Right cardiac atrium (tissue), 5 donors: ENCODE results near the gene SPATA17. TPM values are rescaled to one million over a fixed set of nuclear protein-coding genes. Genes with fewer than 3 reads are reported as not detected.

Experiments
- ATAC-seq, 2 donors: fragments of 200-7000 bp; cut with Tn5 transposase; one replicate each; pipeline versions ENCODE4 v1.8.0 to v1.9.1; 2020; ENCODE audit warnings: moderate library complexity in 2 of 2, mild to moderate bottlenecking in 1 of 2
- DNase-seq, 3 donors: peaks; one replicate each; pipeline ENCODE4 v3.0.0-alpha.2; 2020
- H3K27ac ChIP-seq: one replicate; pipeline ENCODE4 v1.5.1; 2013; ENCODE audit warnings: mild to moderate bottlenecking, low read length, control low read depth, moderate library complexity
- H3K27me3 ChIP-seq: one replicate; pipeline ENCODE4 v1.6.1; 2013; ENCODE audit not compliant: control insufficient read depth, insufficient read depth
- H3K4me1 ChIP-seq: one replicate; pipeline ENCODE4 v1.6.1; 2013; ENCODE audit warnings: low read length; ENCODE audit not compliant: control insufficient read depth, insufficient read depth
- H3K4me3 ChIP-seq: one replicate; pipeline ENCODE4 v1.5.1; 2013; ENCODE audit warnings: low read length, control low read depth
- H3K9me3 ChIP-seq: one replicate; pipeline ENCODE4 v1.6.1; 2013; ENCODE audit warnings: low read length; ENCODE audit not compliant: control insufficient read depth
- WGBS: extraction: QIAGEN DNeasy Blood & Tissue Kit; methylation state at CpG from one replicate; pipeline ENCODE4 v1.1.7; 2013; 5-methylcytosine and 5-hydroxymethylcytosine counted together
- intact Hi-C, 4 donors: fragments of 100-400 bp; cut with DNase I; formaldehyde crosslinking; loops; one replicate each; pipeline versions ENCODE4 v1.11.0 to v1.14.0; 2022 to 2023
- polyA plus RNA-seq: library from polyadenylated mRNA; stranded (reverse); fragments of 200-250 nt; gene quantifications from one replicate; pipeline ENCODE4 v1.2.3, GENCODE V29; 2013
- total RNA-seq, 4 donors: library from RNA; stranded (reverse); fragmentation: NEBNext Ultra II Directional; extraction: Animal tissue kit (Norgen Biotek cat#: 25700); gene quantifications; one replicate each; pipeline ENCODE4 v1.2.1, GENCODE V29; 2021
- donor health status: healthy with polysubstance abuse.
- donor health status: DM: no; HTN: yes; CAD: no.
- donor health status: DM: no; HTN: no; CAD: no.
- donor health status: DM: no; HTN: yes; CAD: no; lungs with severe emphysema.
- donor health status: DM: yes; HTN: yes; CAD: no.

Gene SPATA17
- total and polyA plus RNA-seq, 5 donors: 0.62 to 2.5 (median 1.3) TPM

DNA sequence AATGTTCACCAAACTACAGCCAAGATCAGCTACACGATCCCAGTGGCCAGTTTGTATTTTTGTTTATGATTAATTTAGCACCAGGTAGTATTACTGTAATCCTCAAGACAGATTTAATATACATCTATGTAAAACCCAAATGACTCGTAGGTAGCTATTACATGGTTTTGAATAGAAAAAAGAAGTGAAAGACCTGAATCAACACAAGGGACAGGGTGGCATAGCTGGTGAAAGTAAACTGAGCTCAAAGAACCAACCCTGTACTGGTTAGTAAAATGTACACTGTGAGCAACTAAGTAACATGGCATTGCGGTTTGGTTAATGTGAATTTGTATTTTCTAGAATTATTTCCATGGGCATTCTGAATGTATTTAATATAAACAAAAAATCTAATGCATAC is 9.1 kb upstream of the SPATA17 start:
- intact Hi-C loops: no loop called here
- H3K27me3 ChIP-seq: no peaks in the 10 kb centered on the region
- no peaks in the 10 kb centered on the region for H3K4me1 ChIP-seq
- no peak for DNase-seq
- no peak overlapping the region for H3K27ac ChIP-seq
- WGBS: 93% methylated on average over 3 of the region's 3 CpGs
- ATAC-seq: no peak
- no peak overlapping the region for H3K4me3 ChIP-seq
- no peaks in the 10 kb centered on the region for H3K9me3 ChIP-seq

GRCh38 chr1:217626321-217626720 is 4.8 kb upstream of the SPATA17 start:
- no peak for ATAC-seq
- no peaks in the 10 kb centered on the region for H3K9me3 ChIP-seq
- H3K4me1 ChIP-seq: no peaks in the 10 kb centered on the region
- intact Hi-C loops: no loop called here
- WGBS: 93% methylated on average over 2 of the region's 2 CpGs
- no peak for DNase-seq
- H3K4me3 ChIP-seq: no peak overlapping the region
- H3K27me3 ChIP-seq: no peaks in the 10 kb centered on the region
- no peak overlapping the region for H3K27ac ChIP-seq

GRCh38 chr1:217627431-217627830 is 3.7 kb upstream of the SPATA17 start:
- ATAC-seq (no peak), DNase-seq (no peak)
- Histone ChIP-seq H3K27ac (no peak overlapping the region), H3K4me3 (no peak overlapping the region), H3K9me3 (no peaks in the 10 kb centered on the region), H3K4me1 (no peaks in the 10 kb centered on the region), H3K27me3 (no peaks in the 10 kb centered on the region)
- 30% methylated on average over 3 of the region's 3 CpGs for WGBS
- intact Hi-C loops: no loop called here

DNA sequence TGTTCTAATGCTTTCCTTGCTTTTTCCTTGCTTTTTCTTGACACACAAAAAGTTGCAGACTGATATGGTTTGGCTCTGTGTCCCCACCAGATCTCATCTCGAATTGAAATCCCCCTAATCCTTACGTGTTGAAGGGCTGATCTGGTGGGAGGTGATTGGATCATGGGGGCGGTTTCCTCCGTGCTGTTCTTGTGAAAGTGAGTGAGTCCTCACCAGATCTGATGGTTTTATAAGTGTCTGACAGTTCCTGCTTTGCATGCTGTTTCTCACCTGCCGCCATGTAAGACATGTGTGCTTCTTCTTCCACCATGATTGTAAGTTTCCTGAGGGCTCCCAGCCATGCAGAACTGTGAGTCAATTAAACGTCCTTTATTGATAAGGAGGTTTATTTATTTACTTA is 11.3 kb downstream of the SPATA17 start:
- no peak for DNase-seq
- WGBS: 50% methylated on average over 6 of the region's 6 CpGs
- no peak for ATAC-seq
- Histone ChIP-seq H3K27me3 (no peaks in the 10 kb centered on the region), H3K4me1 (no peaks in the 10 kb centered on the region), H3K27ac (no peak overlapping the region), H3K4me3 (no peak overlapping the region), H3K9me3 (no peaks in the 10 kb centered on the region)
- intact Hi-C loops: no loop called here

DNA sequence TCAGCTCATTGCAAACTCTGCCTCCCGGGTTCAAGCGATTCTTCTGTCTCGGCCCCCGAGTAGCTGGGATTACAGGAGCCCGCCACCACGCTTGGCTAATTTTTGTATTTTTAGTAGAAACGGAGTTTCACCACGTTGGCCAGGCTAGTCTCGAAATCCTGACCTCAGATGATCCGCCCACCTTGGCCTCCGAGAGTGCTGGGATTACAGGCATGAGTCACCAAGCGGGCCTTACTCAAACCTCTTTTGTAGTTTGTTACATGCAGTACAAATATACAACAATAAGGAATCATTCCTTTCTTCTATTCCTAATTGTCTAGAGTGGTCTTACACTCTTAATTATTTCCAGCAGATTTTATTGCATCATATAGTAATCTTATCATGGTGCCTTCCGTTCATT is 16.6 kb downstream of the SPATA17 start:
- ATAC-seq (no peak), DNase-seq (no peak)
- intact Hi-C loops: no loop called here
- WGBS: 88% methylated on average over 13 of the region's 13 CpGs
- Histone ChIP-seq H3K27me3 (no peaks in the 10 kb centered on the region), H3K4me3 (no peak overlapping the region), H3K27ac (no peak overlapping the region), H3K4me1 (no peaks in the 10 kb centered on the region), H3K9me3 (no peaks in the 10 kb centered on the region)

GRCh38 chr1:217650674-217651073 is 19.5 kb downstream of the SPATA17 start:
- Histone ChIP-seq H3K4me3 (no peak overlapping the region), H3K4me1 (no peaks in the 10 kb centered on the region), H3K27ac (no peak overlapping the region), H3K27me3 (no peaks in the 10 kb centered on the region), H3K9me3 (no peaks in the 10 kb centered on the region)
- WGBS: 95% methylated on average over 4 of the region's 4 CpGs
- DNase-seq: no peak
- ATAC-seq: no peak
- intact Hi-C loops: no loop called here

DNA sequence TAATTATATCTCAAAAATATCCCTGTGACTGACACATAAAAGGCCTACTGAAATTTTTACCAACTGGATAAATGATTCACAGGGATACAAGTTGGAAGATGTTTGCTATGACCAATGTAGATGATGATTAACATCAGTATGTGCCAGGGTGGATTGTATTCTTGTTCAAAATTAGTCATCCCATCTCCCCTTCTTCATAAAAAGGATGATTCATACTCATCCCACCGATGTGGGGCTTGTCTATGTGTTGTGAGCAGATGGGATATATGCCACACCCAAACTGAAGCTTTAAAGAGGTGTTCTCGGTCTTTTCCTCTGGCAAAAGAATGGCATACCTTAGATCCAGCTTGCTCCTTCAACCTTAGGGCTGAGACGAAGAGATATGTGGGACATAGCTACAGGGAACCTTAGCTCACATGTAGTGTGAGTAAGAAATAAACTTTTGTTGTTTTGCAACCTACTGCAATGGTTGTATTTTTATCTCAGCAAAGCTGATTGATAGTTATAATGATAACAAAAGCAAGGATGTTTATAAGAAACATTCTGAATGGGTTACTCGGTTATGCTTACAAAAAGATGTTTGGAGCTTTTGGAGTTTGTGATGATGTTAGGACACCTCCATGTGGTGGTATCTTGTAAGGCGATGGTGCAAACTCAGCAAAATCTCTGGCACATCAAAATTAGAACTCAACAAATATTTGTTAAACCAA is 29.4 kb downstream of the SPATA17 start:
- ATAC-seq (peak in 1 of 2 donors; percentile 29), DNase-seq (no peak)
- WGBS: 63% methylated on average over 5 of the region's 5 CpGs
- intact Hi-C loops: no loop called here
- Histone ChIP-seq H3K27me3 (no peaks in the 10 kb centered on the region), H3K9me3 (no peaks in the 10 kb centered on the region), H3K4me3 (no peak overlapping the region), H3K4me1 (peaks cover 2% of the 10 kb centered on the region), H3K27ac (no peak overlapping the region)

DNA sequence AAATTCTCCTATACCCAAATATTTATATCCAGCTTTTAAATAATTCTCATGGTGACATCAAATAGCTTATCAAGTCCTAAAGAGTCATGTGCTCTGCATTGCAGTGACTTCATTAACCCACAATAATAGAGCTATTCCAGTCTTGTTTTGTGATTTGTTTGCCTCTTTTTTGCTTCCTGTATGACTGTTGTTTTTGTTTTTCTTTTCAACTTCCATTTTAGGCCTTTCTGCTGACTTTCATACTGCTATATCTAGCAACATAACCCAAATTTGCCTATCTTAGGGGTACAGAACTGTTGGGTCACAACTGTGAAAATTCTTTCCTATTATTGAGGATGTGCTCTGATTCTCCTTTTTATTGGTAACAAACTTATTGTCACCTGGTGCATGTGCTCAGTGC is 30.3 kb downstream of the SPATA17 start:
- DNase-seq (no peak), ATAC-seq (no peak)
- Histone ChIP-seq H3K9me3 (no peaks in the 10 kb centered on the region), H3K4me1 (peaks cover 2% of the 10 kb centered on the region), H3K27ac (no peak overlapping the region), H3K4me3 (no peak overlapping the region), H3K27me3 (no peaks in the 10 kb centered on the region)
- intact Hi-C loops: no loop called here

DNA sequence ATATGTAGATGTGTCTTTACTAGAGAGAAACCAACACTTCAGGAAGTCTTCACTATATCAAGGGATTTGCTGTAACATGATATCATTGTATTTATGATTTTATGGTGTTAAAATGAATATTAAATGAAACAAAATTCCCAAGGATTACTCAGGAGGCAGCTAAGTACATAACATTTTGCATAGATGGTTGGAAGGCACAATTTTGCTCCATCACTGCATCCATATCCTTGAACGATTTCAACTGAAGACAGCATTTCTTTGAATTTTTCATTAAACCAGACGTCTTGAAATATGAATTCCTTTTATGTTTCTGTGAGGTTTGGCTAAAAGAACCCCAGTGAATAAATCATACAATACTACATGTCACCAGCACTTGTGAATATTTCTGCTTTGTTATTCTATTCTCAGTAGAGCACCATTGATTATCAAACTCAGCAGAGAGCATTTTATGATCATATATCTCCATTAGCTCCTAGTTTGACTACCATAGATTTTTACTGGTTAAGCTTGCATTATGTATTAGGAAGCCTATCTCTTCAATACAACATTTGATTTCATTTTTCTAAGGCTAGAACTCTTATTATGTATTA is 37.3 kb downstream of the SPATA17 start:
- no peak for ATAC-seq
- 74% methylated on average over 2 of the region's 2 CpGs for WGBS
- H3K9me3 ChIP-seq: no peaks in the 10 kb centered on the region
- H3K4me1 ChIP-seq: no peaks in the 10 kb centered on the region
- H3K4me3 ChIP-seq: no peak overlapping the region
- no peak for DNase-seq
- no peaks in the 10 kb centered on the region for H3K27me3 ChIP-seq
- intact Hi-C loops: no loop called here
- no peak overlapping the region for H3K27ac ChIP-seq

DNA sequence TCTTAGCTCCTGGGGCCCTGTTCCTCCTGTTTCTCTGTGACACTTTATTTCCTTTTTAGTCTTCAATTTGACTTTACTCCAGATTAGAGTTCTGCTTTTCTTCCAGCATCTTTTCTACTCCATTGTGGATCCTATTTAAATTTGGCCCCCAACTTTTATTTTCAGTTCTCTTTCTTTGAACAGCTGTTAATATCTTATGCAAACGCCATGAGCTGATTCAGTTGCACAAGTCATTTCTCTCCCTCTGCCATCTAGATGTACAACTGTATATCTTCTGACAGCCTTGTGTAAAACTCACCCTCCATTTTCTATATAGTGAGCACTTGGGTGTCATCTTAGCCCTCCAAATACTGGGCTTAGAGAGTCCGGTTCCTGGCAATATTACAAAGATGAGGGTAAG is 42.2 kb downstream of the SPATA17 start:
- ATAC-seq (peak in 1 of 2 donors; percentile 40), DNase-seq (no peak)
- H3K4me1 ChIP-seq: no peaks in the 10 kb centered on the region
- WGBS: 65% methylated on average over 2 of the region's 2 CpGs
- H3K27ac ChIP-seq: no peak overlapping the region
- no peaks in the 10 kb centered on the region for H3K27me3 ChIP-seq
- no peaks in the 10 kb centered on the region for H3K9me3 ChIP-seq
- H3K4me3 ChIP-seq: no peak overlapping the region
- intact Hi-C loops: no loop called here

DNA sequence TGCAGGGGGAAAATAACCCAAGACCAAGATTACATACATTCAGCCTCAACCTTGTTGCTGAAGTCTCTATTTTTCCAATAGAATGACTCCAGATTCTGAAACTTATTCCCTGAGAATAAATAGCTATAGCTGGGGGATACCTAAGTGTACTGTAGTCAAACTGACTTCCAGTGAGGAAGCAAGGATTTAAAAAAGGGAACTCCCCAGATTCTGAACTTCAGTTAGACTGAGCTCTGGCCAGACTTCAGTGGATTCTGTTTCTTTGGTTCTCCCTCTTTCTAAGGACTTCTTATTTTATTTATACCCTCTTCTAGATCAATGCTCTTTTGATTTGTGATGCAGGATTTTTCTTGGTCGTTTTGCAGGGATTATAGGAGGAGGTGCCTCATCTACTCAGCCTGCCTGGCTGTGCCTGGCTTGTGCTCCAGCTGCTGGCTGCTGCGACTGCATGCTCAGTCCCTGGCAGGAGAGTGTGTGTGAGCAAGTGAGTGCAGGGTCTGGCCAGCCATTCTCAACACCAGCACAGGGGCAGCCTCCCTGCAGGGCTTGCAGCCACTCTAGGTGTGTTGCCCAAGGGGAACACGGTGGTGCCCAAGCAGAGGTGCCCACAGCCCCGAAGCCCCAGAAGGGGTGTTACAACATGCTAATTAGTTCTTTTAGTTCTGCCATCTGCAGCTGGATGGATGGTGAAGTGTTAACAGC is 43.0 kb downstream of the SPATA17 start:
- intact Hi-C loops: no loop called here
- Histone ChIP-seq H3K27ac (no peak overlapping the region), H3K9me3 (no peaks in the 10 kb centered on the region), H3K4me3 (no peak overlapping the region), H3K4me1 (no peaks in the 10 kb centered on the region), H3K27me3 (no peaks in the 10 kb centered on the region)
- ATAC-seq (peak in 1 of 2 donors; percentile 29), DNase-seq (no peak)
- WGBS: 64% methylated on average over 4 of the region's 4 CpGs
